H7 (cell line): ENCODE data around the gene KCNMA1. TPM values are rescaled to one million over a fixed set of nuclear protein-coding genes. Genes with fewer than 3 reads are reported as not detected.
"Not testable (repeated sequence)": the region's sequence is repeated elsewhere in the genome, so short reads cannot be mapped to it uniquely, and the experiment has no call there.

Experiments
- DNase-seq: peaks from one replicate; pipeline ENCODE4 v3.0.0; 2012
- H3K27me3 ChIP-seq: 2 replicates; pipeline ENCODE4 v1.6.0; 2011; ENCODE audit warnings: mild to moderate bottlenecking, low read length; ENCODE audit not compliant: control insufficient read depth, insufficient read depth
- H3K36me3 ChIP-seq: replicated peaks from 2 replicates; pipeline ENCODE4 v1.5.1; 2011; ENCODE audit warnings: low read length; ENCODE audit not compliant: control insufficient read depth, insufficient read depth
- H3K4me3 ChIP-seq: 2 replicates; pipeline ENCODE4 v1.5.1; 2011; ENCODE audit warnings: low read depth, mild to moderate bottlenecking, control low read depth, low read length, moderate library complexity; ENCODE audit not compliant: insufficient read depth
- total RNA-seq: library from RNA; depleted of rRNA; stranded (reverse); fragments of >200 nt; shearing (Covaris generic); gene quantifications from 2 replicates; pipeline ENCODE4 v1.2.3, GENCODE V29; 2014

Gene KCNMA1
- total RNA-seq, 1 experiment from 2014 or later = 0.94 TPM

DNA sequence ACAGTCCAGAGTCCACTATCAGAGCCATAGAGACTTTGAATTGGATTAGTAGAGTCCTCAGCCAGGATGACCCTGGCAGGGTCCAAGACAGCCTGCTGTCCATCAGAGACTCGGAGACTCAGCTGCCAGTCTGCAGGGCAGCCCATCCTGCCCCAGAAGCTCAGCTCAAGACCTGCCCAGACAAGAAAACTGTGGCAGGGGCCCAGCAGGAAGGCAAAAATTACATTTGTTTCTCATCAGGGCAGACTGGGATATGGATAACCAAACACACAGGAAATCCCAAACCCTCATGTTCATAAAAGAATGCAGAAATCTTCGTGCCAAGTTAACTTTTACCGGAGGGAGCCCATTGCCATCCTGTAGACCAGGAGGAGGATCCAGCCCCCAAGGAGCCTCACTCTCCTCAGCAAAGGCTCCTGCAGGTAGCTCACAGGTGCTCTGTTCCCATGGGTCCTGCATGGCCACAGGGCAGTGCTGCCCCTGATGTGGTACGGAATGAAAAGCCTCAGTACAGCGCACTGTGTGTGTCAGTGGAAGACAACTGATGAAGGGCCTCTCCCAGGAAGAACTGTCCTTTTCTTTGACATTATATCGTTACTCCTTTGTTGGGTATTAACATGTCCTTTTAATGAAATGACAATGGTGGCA is 222.2 kb downstream of the KCNMA1 start:
- no peak for DNase-seq
- Histone ChIP-seq H3K36me3 (no peaks in the 10 kb centered on the region), H3K4me3 (no peak overlapping the region), H3K27me3 (no peaks in the 10 kb centered on the region)

DNA sequence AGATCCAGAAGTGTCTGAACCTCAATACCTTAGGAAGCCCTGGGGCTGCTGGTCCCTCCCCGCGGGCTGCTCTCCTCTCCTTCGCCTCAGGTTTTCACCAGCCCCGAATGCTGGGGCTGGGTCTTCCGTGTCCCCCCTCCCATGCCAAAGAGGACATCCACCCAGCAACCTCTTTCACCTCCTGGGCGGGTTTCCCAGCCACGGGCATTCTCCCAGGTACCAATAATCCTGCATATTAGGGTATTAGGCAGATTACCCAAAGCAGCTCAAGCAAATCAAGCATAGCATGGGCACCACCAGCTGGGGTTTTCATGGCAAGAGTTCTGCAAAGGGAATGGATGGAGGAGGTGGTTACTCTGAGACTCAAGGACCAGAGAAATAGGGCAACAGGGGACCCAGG is 224.4 kb downstream of the KCNMA1 start:
- H3K36me3 ChIP-seq = no peaks in the 10 kb centered on the region
- no peak for DNase-seq
- H3K27me3 ChIP-seq = no peaks in the 10 kb centered on the region
- H3K4me3 ChIP-seq = no peak overlapping the region

DNA sequence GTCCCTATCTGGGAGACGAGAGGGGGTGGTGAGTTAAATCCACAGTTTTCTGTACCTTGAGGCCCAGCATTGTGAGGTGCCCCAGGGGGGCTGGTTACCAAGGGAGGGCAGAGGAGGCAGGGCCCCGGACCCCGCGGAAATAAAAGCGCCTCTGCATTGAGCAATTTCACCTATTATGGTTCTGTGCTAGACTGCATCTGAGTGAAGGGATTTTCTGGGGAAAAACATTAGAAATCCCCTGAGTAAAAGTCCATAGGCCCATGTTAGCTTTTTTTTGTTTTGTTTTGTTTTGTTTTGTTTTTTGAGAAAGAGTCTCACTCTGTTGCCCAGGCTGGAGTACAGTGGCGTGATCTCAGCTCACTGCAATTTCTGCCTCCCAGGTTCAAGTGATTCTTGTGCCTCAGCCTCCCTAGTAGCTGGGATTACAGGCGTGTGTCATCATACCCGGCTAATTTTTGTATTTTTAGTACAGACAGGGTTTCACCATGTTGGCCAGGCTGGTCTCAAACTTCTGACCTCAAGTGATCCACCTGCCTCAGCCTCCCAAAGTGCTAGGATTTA is 225.0 kb downstream of the KCNMA1 start:
- peak; percentile 33 for DNase-seq
- not testable (repeated sequence) for H3K36me3 ChIP-seq, H3K27me3 ChIP-seq, H3K4me3 ChIP-seq

DNA sequence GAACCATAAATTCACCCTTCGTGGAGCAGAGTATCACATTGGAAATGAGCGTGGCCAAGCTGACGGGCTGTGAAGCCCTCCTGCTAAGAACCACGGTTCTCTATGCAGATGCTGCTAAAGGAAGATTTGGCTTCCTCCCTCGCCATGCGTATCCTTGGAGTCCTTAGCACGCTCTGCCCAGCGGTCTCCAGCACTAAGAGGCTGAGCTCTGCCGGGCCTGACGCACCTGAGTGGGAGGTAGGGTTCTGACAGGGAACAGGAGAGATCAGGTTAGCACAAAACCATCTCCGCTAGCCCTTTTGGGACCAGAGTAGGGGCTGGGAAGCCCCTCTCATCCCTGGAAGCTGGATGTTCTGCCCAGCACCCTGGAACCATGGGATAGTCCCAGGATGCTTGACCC is 225.8 kb downstream of the KCNMA1 start:
- no peak overlapping the region for H3K4me3 ChIP-seq
- no peaks in the 10 kb centered on the region for H3K27me3 ChIP-seq
- H3K36me3 ChIP-seq = no peaks in the 10 kb centered on the region
- DNase-seq = no peak

DNA sequence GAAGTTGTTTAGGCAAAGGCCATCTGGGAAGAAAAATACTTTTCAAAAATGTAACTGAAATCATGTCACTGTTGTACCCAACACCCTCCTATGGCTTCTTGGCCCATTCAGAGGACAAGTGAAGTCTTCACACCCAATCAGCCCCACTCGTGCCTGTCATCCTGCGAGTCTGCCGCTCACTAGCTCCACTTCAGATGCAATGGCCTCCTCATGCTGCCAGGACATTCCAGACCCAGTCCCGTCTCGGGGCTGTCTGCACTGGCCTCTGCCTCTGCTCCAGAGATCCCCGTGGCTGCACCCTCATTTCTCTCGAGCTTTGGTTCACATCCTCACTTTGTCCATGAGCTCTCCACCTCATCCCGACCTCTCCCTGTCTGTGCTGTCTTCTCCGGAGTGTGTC is 227.1 kb downstream of the KCNMA1 start:
- no peaks in the 10 kb centered on the region for H3K36me3 ChIP-seq
- H3K27me3 ChIP-seq = no peaks in the 10 kb centered on the region
- DNase-seq = peak; percentile 34
- no peak overlapping the region for H3K4me3 ChIP-seq

DNA sequence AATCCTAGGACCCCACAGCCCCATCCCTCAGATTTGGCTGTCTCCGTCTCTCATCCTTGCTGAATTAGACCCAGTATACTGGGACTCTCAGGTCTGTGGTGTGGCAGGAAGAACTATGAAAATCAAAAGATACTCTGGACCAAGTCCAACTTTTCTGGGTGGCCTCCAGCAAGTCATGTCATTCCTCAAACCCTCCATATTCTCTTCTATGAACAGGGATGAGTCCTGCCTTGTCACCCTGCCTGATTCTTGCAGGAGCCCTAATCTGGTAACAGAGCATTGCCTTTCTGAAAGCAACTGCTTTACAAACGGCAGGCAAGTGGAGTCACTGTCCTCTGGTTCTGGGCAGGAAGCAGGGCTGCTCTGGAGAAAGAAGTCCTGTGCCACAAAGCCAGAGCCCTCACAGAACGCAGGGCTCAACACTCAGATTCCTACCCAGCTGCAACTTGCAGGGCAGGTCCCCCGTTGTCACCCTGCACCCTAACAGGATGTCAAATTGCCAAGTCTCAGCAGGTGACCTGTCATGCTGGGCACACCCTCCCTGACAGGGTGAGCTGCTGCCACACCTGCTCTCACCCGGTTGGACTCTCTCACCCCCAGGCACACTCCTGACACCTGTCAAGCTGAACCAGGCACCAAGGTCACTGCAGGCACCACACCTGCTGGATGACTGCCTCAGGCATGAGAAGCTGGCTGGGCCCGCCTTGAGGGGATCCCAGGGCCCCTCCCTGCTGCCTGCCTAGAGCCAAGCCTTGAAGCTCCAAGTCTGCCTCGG is 227.7 kb downstream of the KCNMA1 start:
- peak; percentile 44 for DNase-seq
- Histone ChIP-seq H3K4me3 (no peak overlapping the region), H3K27me3 (no peaks in the 10 kb centered on the region), H3K36me3 (no peaks in the 10 kb centered on the region)

DNA sequence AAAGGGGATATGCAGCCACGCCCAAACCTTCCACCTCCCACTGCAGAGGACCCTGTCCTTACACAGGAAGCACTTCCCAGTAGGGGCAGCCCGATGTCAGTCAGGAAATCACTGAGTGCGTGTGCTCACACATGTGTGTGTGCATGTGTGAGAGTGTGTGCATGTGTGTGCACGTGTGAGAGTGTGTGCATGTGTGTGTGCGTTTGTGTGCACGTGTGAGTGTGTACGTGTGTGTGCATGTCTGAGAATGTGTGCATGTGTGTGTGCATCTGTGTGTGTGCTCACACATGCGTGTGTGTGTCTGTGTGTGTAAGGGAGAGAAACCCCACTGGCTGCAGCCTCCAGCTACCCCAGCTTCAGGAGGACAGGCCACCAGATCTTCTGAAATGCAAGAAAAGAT is 229.3 kb downstream of the KCNMA1 start:
- H3K27me3 ChIP-seq = no peaks in the 10 kb centered on the region
- no peak for DNase-seq
- H3K36me3 ChIP-seq = no peaks in the 10 kb centered on the region
- H3K4me3 ChIP-seq = no peak overlapping the region

DNA sequence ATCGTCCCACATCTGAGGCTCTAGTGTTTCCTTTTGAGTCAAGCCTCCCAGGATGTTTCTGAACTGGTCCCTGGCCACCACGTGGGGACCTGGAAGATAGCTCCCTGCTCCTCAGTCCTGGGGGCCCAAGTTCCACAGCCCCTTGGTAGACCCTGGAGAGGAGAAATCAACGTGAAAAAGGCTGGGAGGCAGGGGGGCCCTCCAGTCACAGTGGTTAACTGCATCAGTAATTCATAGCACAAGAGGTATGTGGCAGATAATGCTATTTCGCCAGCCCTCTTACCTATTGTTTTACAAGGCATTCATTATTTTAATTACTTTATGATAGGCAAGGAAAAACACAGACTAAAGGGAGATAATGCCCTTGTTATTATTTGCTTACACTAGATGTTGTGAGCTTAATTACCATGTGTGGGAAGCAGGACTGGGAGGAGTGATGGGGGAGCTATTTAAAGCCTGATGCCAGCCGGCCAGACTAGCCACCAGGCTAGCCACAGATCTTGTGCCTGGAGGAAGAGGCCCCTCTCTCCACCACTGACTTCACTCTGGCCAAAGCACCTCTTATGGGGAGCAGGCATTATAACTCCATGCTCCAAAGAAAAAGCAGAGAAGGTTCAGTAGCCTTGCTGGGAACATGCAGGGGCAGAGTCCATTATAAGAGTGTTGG is 230.7 kb downstream of the KCNMA1 start:
- peak; percentile 32 for DNase-seq
- no peaks in the 10 kb centered on the region for H3K27me3 ChIP-seq
- H3K36me3 ChIP-seq = no peaks in the 10 kb centered on the region
- no peak overlapping the region for H3K4me3 ChIP-seq

DNA sequence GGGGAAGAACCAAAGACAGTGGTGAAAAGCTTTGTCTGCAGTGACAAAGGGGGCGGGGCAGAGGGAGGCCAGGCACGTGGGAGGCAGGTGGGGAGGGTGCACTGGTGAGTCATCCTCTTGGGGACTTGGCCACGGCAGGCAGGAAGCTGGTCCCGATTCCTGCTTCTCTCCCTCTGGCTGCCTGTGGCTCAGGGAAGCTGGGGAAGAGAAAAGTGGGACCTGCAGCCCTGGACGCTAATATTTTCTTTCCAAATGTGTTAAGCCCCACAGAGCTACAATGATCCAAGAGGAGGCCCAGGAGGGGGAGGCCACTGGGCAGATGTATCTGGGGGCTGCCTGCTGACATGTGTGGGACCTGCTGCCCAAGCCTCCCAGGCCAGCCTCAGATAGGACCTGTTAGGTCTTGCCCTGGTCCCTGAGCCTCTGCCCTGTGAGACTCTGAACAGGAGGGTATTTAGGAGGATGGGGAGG is 231.8 kb downstream of the KCNMA1 start:
- Histone ChIP-seq H3K36me3 (no peaks in the 10 kb centered on the region), H3K4me3 (no peak overlapping the region), H3K27me3 (no peaks in the 10 kb centered on the region)
- DNase-seq = peak; percentile 88

DNA sequence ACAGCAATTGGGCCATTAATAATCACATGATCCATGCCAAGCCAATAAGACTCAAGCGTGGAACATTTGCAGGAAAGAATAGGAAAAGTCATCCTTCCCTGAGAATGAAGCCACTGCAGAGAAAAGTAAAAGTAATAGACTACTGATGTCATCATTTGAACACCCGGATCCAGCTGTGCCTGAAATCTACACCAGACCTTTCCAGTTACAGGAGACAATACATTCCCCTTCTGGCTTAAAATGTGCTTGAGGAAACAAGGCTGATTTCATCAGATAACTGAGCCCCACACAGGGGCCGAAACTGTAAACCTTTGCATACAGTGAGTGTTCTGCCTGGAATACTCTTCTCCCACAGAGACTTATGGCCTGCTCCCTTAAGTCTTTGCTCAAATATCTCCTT is 232.8 kb downstream of the KCNMA1 start:
- DNase-seq = no peak
- Histone ChIP-seq H3K27me3 (no peaks in the 10 kb centered on the region), H3K36me3 (no peaks in the 10 kb centered on the region), H3K4me3 (no peak overlapping the region)

DNA sequence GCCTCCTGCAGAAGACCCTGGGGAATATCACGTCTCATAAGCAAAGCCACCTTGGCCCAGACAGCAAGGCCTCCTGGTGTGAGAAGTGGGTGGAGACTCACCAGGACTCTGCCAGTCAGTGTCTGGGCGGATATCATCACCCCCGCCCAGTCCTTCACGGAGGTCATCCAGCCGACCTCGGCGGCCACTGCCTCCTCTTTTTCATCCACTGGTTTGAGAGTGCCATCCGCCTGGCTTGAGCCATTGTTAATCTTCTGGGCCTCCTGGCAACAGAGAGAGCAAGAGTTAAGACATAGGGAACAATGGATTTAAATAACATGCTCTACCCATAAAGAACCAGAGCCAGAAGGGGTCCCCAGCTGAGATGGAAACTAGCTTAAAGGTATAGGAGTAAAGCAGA is 233.8 kb downstream of the KCNMA1 start:
- no peak overlapping the region for H3K4me3 ChIP-seq
- H3K27me3 ChIP-seq = no peaks in the 10 kb centered on the region
- no peaks in the 10 kb centered on the region for H3K36me3 ChIP-seq
- peak; percentile 36 for DNase-seq

DNA sequence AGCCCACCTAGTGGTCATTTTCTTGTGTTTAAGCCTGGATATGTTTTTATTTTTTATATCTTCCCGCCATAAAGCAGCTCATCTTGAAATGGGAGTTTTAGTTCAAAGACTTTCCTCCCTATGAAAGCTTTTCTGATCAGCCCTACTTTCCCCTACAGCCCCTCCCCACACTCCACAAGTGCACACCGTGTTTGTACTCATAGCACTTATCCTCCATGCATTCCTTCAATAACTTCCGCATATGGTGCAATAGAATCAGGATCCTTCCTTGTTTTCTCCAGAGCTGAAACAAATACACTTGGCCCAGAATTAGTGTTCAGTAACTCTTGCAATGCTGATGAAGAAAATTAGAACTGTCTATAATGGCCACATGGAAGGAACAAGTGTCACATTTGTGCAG is 235.9 kb downstream of the KCNMA1 start:
- no peaks in the 10 kb centered on the region for H3K36me3 ChIP-seq
- H3K4me3 ChIP-seq = no peak overlapping the region
- H3K27me3 ChIP-seq = no peaks in the 10 kb centered on the region
- DNase-seq = no peak

DNA sequence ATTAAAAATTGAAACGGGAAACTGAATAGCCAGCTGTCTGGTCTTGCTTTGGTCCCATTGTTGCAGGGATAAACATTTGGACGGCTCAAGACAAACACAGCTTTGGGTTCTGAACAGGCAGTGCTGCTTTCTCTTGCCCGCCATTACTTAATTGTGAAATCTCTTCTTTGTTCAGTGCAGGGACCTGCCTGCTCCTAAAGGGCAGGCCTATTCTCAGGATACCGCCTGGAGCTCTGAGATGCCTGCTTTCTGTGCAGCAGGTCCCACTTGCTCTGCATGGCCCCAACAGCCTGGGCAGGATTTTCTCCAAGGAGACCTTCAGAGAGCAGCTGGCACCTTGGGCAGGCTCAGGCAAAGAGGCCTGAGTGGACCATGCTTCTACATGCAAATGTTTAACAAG is 237.6 kb downstream of the KCNMA1 start:
- Histone ChIP-seq H3K27me3 (no peaks in the 10 kb centered on the region), H3K4me3 (no peak overlapping the region), H3K36me3 (no peaks in the 10 kb centered on the region)
- no peak for DNase-seq

DNA sequence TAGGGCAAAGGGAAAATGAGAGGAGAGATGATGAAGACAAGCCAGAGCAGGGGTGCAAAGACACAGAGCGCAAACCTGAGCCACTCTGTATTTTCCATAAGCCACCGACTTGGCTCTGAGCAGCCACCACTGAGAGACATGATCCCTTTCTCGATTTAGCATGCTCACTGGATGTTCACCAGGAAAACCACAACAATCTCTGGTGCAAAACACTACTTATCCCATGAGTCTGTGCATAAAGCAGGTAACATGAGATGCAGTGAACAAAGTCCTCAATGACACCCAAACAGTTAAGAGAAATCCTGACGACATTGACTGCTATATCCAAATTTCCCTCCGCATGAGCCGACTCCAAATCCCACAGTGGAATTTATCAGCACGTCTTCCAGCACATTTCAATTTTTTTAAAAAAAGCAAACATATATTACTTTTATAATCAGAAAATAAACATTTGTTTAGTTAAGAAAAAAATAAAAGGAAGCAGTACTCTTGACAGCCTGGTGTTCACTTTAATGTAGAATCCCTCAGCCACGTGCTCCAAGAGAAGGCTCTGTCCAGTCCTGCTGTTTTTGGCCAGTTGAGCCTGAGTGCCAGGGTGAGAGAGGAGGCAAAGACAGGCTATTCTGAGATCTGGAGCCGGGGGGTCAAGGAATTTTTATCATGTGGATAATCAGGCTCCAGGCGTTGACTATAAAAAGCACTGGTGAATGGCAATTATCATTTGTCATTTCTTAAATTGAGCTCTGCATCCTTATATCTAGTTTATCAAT is 238.4 kb downstream of the KCNMA1 start:
- Histone ChIP-seq H3K36me3 (no peaks in the 10 kb centered on the region), H3K27me3 (no peaks in the 10 kb centered on the region), H3K4me3 (no peak overlapping the region)
- no peak for DNase-seq
